PC-9 (cell line): ENCODE measurements around the gene NELFA.

Source experiments
- EZH2 ChIP-seq: fragments of 200-600 bp; sonication (generic); IDR thresholded peaks from 2 replicates; pipeline ENCODE4 v1.8.0; 2017; ENCODE audit warnings: antibody characterized with exemption, low read depth
- TF ChIP-seq, protein P1 (sequence below): fragments of 200-600 bp; sonication (generic); conservative IDR thresholded peaks from 2 replicates; pipeline ENCODE4 v1.6.1; 2017; ENCODE audit warnings: mixed run types, antibody characterized with exemption, mild to moderate bottlenecking, moderate library complexity

DNA sequence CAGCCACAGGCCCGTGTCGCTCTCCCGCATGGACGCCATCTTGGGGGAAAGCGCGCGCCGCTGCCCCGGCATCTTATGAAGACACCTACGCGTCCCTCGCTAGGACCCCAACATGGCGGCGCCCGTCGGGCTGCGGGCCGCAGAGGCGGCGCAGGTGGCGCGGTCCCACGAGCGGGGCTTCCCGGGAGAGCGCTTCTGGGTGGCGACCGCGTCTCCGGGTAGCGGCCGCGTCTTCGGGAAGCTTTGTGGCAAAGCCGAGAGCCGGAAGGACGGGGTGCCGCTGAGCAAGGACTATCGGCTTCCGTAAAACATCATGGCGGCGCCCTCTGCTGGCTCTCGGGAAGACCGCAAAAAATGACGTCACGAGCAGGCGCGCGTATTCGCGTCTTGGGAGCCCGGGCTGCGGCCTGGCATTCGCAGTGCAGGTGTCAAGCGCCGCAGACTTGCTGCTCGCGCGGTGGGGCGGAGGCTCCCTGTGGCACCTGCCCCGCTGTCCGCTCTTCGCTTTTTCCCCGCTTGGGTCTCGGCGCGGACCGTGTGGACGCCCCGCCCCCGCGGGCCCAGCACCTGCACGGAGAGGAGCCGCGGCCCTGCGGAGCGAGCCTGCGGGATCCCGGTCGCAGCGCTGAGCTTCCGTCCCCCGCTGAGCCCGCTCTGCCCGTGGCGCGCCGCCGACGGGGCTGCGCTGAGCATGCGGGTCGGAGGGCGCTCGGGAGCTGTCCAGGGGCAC lies at the start of gene NELFA:
- TF ChIP-seq, protein P1, sequence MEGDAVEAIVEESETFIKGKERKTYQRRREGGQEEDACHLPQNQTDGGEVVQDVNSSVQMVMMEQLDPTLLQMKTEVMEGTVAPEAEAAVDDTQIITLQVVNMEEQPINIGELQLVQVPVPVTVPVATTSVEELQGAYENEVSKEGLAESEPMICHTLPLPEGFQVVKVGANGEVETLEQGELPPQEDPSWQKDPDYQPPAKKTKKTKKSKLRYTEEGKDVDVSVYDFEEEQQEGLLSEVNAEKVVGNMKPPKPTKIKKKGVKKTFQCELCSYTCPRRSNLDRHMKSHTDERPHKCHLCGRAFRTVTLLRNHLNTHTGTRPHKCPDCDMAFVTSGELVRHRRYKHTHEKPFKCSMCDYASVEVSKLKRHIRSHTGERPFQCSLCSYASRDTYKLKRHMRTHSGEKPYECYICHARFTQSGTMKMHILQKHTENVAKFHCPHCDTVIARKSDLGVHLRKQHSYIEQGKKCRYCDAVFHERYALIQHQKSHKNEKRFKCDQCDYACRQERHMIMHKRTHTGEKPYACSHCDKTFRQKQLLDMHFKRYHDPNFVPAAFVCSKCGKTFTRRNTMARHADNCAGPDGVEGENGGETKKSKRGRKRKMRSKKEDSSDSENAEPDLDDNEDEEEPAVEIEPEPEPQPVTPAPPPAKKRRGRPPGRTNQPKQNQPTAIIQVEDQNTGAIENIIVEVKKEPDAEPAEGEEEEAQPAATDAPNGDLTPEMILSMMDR, result peak; percentile 71
- no peak for TF ChIP-seq EZH2
